Stimulated activated CD4-positive, alpha-beta T cell treated with anti-CD3 and anti-CD28 coated beads, Interleukin-1b, Interleukin-23, amount 100 ng/mL, for 1 hour (primary cell): Measurements from ENCODE around the gene ATOX1.
"Not testable (repeated sequence)": the region's sequence is repeated elsewhere in the genome, so short reads cannot be mapped to it uniquely, and the experiment has no call there.

Experiments
- DNase-seq, 2 donors: peaks; one replicate each; pipeline ENCODE4 v3.0.0-alpha.2; 2020; ENCODE audit warnings: low read depth in 2 of 2

Gene ATOX1

DNA sequence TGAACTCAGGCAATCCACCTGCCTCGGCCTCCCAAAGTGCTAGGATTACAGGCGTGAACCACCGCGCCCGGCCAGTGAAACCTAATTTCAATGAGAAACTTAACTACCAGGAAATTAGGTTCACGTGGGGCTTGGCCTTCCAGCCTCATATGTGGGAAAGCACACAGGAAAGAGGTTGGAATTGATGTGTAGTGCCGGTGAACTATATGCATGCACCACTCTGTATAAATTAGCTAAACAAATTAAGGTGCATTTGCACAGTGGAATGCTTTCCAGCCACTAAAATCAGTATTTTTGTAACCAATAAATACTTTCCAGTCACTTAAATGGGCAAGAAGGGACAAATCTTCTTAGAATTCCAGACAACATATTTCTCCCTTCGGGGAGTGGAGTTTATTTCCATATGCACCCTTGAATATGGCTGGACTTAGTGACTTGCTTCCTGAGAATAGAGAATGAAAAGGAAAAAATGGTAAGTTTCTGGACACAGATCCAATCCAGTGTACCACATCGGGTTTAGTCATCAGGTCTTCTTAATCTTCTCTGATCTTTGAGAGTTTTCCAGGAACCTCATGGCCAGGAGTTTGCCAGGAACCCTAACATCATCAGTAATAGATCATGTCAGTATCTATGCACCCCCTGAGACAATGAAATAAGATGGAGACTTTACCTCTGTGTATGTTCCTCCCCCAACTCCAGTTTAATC is 24.9 kb downstream of the ATOX1 start:
- no peak for DNase-seq

DNA sequence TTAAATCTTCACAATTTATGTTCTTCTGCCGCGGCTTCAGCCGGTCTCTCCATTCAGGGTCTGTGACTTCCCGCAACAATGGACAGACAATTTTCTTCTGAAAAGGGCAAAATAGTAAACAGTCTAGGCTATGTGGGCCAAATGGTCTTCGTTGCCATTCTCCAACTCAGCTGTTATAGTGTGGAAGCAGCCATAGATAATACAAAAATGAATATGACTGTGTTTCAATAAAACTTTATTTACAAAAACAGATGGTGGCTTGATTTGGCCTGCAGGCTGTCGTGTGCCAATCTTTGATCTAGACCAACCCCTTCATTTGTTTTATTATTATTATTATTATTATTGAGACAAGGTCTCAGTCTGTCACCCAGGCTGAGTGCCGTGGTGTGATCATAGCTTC is 28.1 kb downstream of the ATOX1 start:
- DNase-seq, result no peak

- DNase-seq, result not testable (repeated sequence)
Observed at GRCh38 chr5:151729597-151729996, 28.8 kb downstream of the ATOX1 start.

DNA sequence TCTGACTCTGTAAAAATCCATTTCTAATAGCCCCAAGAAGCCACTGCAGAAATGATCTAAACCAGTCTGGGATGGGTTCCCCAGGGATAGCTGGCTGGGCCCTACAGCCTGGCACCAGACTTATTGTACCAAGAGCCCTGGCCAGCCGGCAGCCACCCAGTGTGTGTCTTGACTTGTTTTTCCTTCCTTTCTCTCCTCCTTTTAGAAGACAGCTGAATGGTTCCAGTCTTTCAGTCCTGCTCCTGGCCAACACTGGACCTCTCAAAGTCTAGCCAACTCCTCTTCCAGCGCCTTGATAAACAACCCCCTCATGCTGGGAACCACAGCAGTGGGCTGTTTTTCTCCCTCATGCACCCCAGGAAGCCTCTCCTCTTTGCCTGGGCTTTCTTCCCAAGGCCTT is 34.1 kb downstream of the ATOX1 start:
- DNase-seq, result no peak

GRCh38 chr5:151722546-151722945 is 35.9 kb downstream of the ATOX1 start:
- DNase-seq, result no peak

- DNase-seq, result no peak
Observed at GRCh38 chr5:151721812-151722391, 36.5 kb downstream of the ATOX1 start.

GRCh38 chr5:151721087-151721646 is 37.3 kb downstream of the ATOX1 start:
- DNase-seq, result no peak

GRCh38 chr5:151720215-151720614 is 38.2 kb downstream of the ATOX1 start:
- no peak for DNase-seq

DNA sequence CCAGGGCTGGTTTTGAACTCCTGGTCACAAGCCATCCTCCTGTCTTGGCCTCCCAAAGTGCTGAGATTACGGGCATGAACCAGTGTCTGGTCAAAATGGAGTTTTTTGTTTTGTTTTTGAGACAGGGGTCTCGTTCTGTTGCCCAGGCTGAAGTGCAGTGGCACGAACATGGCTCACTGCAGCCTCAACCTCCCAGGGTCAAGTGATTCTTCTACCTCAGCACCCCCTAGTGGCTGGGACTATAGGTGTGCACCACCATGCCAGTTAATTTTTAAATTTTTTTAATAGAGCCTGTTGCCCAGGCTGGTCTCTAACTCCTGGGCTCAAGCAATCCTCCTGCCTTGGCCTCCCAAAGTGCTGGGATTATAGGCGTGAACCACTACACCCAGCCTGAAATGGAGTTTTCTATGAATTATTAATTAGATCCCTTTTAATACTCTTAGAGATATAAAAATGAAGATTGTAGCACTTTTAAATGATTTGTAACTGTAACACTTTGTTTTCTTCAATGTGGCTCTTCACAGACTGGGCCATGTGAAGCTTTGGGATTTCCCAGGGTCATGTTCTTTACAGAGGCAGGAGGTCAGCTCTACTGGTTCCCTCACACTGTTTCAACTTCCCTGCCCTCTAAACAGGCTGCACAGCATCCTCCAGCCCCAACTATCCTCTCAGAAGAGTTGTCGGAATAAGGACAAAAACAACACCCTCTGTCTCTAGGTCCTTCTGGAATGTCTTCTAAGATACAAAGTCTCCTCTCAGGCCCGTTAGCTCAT is 39.0 kb downstream of the ATOX1 start:
- no peak for DNase-seq

DNA sequence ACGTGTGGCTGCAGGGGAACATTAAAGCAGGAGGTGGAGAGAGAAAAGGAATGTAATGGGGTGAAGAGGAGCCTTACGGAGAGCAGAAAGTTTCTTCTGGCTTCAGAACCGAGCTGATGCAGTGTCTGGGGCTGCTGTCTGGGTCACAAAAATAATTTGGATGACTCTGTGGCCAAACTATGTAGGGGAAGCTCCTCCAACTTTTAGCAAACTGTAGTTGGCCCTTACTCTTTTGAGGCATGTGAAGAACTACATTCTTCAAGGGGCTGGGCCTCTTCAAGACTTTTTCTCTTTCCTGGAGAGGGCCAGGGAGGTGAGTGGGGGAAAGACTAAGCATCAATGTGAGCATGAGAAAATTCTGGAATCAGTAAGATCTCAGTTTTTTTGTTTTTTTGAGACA is 39.8 kb downstream of the ATOX1 start:
- no peak for DNase-seq

DNA sequence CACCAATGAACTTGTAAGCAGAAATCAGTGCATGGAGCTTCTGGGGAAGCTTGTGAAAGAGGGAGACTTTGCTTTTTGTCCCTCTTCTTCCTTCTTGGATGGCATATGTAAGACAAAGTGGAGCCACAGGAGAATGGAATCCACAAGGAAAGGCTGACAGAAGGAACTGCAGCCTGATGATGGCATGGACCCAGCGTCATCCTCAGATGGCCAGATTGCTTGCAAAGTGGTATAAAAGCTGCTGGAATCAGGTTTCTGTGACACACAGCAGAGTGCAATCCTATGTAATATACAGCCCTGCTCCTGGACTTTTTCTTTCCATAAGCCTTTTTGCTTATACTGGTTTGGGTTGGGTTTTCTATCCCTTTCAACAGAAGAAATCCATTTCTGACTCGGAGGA is 40.3 kb downstream of the ATOX1 start:
- DNase-seq, result no peak

DNA sequence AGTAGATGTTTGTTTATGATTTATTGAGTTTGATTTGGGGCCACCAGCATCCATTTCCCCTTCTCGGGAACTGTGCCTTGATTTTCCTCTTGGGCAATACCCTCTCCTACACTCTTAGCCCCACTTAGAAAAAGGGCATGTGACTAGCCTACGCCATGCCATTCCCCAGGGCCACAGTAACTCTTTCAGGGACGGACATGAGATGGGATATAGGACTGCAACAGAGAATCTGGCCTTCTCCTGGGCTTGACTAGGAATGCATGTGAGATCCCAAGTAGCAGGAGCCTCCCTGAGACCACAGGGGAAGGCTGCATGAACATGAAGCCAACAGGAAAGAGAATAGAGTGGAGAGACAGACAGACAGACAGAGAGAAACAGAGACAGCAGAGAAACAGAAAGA is 41.0 kb downstream of the ATOX1 start:
- no peak for DNase-seq

DNA sequence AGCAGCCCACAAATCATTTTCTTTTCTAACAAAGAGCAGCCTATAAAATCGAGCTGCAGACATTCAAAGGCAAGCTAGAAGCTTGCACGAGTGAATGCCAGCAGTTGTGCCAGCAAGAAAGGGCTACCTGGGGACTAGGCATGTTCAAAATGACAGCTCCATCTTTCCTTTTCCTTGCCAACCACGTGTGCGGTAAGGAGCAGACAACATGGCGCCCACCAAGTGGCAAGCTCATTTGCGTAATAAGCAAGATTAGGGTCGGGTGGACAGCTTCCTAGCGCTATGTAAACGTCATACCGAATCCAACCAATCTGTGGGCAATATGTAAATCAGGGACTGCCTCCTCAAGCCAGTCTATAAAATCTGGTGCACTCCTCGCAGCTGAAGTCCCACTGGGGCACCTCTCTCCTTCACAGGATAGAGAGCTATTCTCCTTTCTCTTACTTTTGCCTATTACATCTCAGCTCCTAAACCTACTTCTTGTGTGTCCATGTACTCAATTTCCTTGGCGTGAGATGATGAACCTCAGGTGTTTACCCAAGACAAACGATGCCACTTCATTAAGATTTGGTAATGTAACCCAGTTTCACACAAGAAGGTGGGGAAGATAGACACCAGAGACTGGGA is 49.2 kb downstream of the ATOX1 start:
- no peak for DNase-seq

- DNase-seq, result no peak
Observed at GRCh38 chr5:151708126-151708525, 50.3 kb downstream of the ATOX1 start.

DNA sequence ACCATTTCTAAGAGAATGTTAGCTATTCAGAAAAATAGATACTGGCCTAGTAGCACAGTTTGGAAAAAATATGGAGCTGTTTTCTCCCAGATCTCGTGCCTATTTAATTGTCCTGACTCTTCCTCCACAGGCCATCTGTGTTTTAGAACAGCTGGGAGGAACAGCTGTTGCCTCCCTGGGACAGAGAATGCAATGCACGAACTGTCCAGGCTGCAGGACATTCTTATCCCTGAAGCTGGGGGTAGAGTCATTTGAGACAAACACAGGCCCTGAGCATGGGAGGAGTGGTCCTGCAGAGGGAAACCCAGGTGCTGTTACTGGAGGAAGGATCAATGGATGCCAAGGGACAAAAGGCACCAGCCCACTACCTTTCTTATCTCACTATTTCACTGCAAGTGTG is 50.9 kb downstream of the ATOX1 start:
- no peak for DNase-seq

GRCh38 chr5:151706906-151707305 is 51.5 kb downstream of the ATOX1 start:
- no peak for DNase-seq

GRCh38 chr5:151703780-151704179 is 54.7 kb downstream of the ATOX1 start:
- no peak for DNase-seq

DNA sequence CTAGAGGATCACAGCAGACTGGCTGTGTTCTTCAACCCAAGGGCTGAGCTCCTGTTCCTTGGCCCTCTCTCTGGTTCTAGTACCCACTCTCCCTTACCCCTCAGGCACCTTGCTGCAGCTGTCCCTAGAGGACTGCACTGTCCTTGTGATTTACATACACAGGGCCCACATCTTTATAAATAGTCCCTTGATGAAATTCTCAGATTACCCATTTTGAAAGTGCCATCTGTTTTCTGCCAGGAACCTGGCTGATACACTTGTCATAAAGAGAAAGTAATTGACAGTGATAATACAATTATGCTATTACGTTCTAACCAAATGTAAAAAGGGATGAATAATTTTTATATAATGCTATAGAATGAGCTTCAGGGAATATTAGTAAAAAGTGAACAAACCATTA is 55.2 kb downstream of the ATOX1 start:
- DNase-seq, result no peak

- DNase-seq, result no peak
Observed at GRCh38 chr5:151700820-151701219, 57.6 kb downstream of the ATOX1 start.

DNA sequence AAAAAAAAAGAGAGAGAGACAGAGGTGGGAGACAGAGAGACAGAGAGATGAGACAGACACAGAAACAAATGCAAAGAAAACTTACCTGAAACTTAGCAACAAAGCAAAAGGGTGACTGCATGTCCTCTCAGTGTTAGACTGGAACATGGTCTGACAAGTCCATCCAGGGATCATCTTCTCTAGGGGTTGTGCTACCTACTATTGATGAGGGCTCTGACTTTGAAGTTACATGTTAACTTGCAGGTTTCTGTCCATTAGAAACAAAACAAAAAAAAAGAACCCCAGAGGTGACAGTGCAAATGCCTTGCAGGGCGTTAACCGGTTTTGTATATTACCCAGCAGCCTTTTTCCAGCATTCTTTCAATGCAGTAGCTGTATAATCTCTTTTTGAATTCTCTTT is 58.1 kb downstream of the ATOX1 start:
- DNase-seq, result no peak

DNA sequence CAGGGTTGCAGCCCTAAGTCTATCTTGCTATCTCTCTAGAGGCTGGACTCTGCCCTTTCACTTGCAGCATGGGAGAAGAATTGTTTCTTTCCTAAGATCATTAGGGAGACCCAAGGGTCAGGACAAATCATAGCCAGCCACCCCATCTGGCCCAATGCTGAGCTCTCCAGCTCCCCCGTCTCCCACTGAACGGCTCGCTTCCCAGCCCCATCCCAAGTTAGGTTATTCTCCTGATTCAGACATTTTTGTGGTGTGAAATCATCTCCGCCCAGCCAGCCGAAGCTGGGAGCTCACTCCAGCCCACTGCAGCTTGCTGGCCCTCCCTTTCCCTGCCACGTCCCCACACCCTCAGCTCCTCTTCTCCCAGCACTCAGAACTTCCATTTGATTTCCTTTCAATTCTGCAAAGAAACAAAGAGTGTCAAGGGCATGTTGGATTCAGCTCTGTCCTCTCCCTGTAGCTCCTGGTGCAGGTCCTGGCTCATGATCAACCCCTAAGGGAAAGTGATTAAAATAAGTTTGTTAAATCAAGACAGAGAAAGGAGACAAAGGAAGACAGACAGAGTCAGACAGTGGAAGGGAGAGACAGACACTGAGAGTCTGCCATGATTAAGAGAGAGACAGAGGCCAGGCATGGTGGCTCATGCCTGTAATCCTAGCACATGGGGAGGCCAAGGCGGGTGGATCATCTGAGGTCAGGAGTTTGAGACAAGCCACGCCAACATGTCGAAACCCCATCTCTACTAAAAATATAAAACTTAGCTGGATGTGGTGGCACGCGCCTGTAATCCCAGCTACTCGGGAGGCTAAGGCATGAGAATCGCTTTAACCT is 59.1 kb downstream of the ATOX1 start:
- no peak for DNase-seq
